ENCODE measurements around the gene SPO11. TPM values are rescaled to one million over a fixed set of nuclear protein-coding genes. Genes with fewer than 3 reads are reported as not detected.

SPO11 gene
- polyA plus RNA-seq, 3 donors: not detected

- DNase-seq (ENCODE audit: extremely low read depth in 1 of 11, low read depth in 9 of 11, low spot score in 4 of 11): no peak
These were observed 55.6 kb downstream of the SPO11 start for GRCh38 chr20:57384953-57385761.

- no peak for DNase-seq (ENCODE audit: extremely low read depth in 1 of 11, low read depth in 9 of 11, low spot score in 4 of 11)
These were observed 56.3 kb downstream of the SPO11 start for GRCh38 chr20:57385940-57386339.

GRCh38 chr20:57386762-57387161 is 57.2 kb downstream of the SPO11 start:
- DNase-seq (ENCODE audit: extremely low read depth in 1 of 11, low read depth in 9 of 11, low spot score in 4 of 11): no peak

- DNase-seq (ENCODE audit: extremely low read depth in 1 of 11, low read depth in 9 of 11, low spot score in 4 of 11): no peak
These were observed 57.9 kb downstream of the SPO11 start for GRCh38 chr20:57387463-57387862.

GRCh38 chr20:57387945-57388371 is 58.4 kb downstream of the SPO11 start:
- DNase-seq (ENCODE audit: extremely low read depth in 1 of 11, low read depth in 9 of 11, low spot score in 4 of 11): no peak

GRCh38 chr20:57388953-57389694 is 59.5 kb downstream of the SPO11 start:
- peak in 7 of 11 donors; percentile 53 to 78 (median 67) for DNase-seq (ENCODE audit: extremely low read depth in 1 of 11, low read depth in 9 of 11, low spot score in 4 of 11)

GRCh38 chr20:57389695-57390603 is 60.3 kb downstream of the SPO11 start:
- DNase-seq (ENCODE audit: extremely low read depth in 1 of 11, low read depth in 9 of 11, low spot score in 4 of 11): no peak

GRCh38 chr20:57390604-57391438 is 61.2 kb downstream of the SPO11 start, which contains the start of gene RBM38:
TSS of gene RBM38 (plus strand) at chr20:57391396. CDS start at chr20:57391582, 186 bp downstream.
- peak in 1 of 11 donors; percentile 73 for DNase-seq (ENCODE audit: extremely low read depth in 1 of 11, low read depth in 9 of 11, low spot score in 4 of 11)

- DNase-seq (ENCODE audit: extremely low read depth in 1 of 11, low read depth in 9 of 11, low spot score in 4 of 11): no peak
These were observed 62.1 kb downstream of the SPO11 start for GRCh38 chr20:57391439-57392301.

GRCh38 chr20:57392512-57393271 is 63.1 kb downstream of the SPO11 start:
- DNase-seq (ENCODE audit: extremely low read depth in 1 of 11, low read depth in 9 of 11, low spot score in 4 of 11): no peak

Other genes starting within 250 kb of the SPO11 start
- 100 to 1,000 TPM in 1 of 3 donors, 10 to 100 TPM in 2; 73.3 to 102 (median 94.0) TPM for gene BMP7, start 63.2 kb upstream of the SPO11 start, polyA plus RNA-seq (ENCODE audit: insufficient read length in 3 of 3)
- gene RAE1, start 21.5 kb downstream of the SPO11 start, polyA plus RNA-seq (ENCODE audit: insufficient read length in 3 of 3): 10 to 100 TPM; 55.7 to 63.6 (median 60.7) TPM
- gene RBM38, start 61.6 kb downstream of the SPO11 start, polyA plus RNA-seq (ENCODE audit: insufficient read length in 3 of 3): 10 to 100 TPM; 28.3 to 34.5 (median 32.6) TPM
- gene CTCFL, start 195.3 kb downstream of the SPO11 start, polyA plus RNA-seq (ENCODE audit: insufficient read length in 3 of 3): 1 to 10 TPM; 2.4 to 3.0 (median 2.7) TPM
- 10 to 100 TPM in 2 of 3 donors, 1 to 10 TPM in 1; 7.4 to 20.3 (median 12.6) TPM for gene PCK1, start 231.3 kb downstream of the SPO11 start, polyA plus RNA-seq (ENCODE audit: insufficient read length in 3 of 3)